ENCODE data around the gene WWC2.

GRCh38 chr4:183082053-183082452 is 17.0 kb upstream of the WWC2 start:
- no peak for TF ChIP-seq ZNF274 (IDR thresholded peaks at IDR 0.05; ENCODE audit: low read depth, low read length)
- TF ChIP-seq YY1 (IDR thresholded peaks at IDR 0.05; ENCODE audit: insufficient read depth, insufficient read length) = no peak
- no peak for TF ChIP-seq SUZ12 (IDR thresholded peaks at IDR 0.05; ENCODE audit: extremely low read depth, insufficient read depth, insufficient read length)
